Vagina (tissue), 2 donors: ENCODE measurements around the gene KCNK5.

Source experiments
- POLR2A ChIP-seq, 2 donors: fragments of 450-650 bp; IDR thresholded peaks; one replicate each; pipeline ENCODE4 v1.6.1; 2017; ENCODE audit warnings: antibody characterized with exemption in 2 of 2, mild to moderate bottlenecking in 2 of 2, moderate library complexity in 2 of 2
- POLR2AphosphoS5 ChIP-seq, 2 donors: sonication (generic); formaldehyde crosslinking; IDR thresholded peaks; one replicate each; pipeline ENCODE4 v1.9.0; 2017; ENCODE audit warnings: antibody characterized with exemption in 2 of 2, mild to moderate bottlenecking in 2 of 2, low read depth in 1 of 2; ENCODE audit not compliant: insufficient read depth in 1 of 2
- TF ChIP-seq, protein P1 (sequence below), 3 experiments: fragments of 450-650 bp in 2 of 3; fragments of 200-600 bp in 1 of 3; sonication (generic) in 1 of 3; IDR thresholded peaks; one replicate each; pipeline ENCODE4 v1.5.1; 2017 to 2019; ENCODE audit warnings: antibody characterized with exemption in 3 of 3, mild to moderate bottlenecking in 2 of 3, moderate library complexity in 2 of 3

DNA sequence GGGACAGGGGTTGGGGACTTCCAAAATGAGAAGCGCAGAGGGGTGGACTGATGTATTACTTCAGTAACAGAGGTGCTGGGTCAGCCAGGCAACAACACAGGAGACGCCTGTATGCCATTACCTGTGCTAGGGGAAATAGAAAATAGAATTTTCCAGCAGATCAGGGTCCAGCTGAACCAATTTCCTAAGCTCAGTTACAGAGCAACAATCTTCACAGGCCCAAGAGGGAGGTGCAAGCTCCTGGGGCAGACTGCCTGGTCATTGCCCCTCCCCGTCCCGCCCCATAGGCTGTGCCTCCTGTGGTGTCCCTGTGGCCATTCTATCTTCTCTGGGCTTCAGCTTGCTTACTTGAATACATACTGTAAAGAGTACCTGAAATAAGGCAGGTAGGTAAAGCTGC, 3.7 kb downstream of the KCNK5 start:
- TF ChIP-seq, protein P1, sequence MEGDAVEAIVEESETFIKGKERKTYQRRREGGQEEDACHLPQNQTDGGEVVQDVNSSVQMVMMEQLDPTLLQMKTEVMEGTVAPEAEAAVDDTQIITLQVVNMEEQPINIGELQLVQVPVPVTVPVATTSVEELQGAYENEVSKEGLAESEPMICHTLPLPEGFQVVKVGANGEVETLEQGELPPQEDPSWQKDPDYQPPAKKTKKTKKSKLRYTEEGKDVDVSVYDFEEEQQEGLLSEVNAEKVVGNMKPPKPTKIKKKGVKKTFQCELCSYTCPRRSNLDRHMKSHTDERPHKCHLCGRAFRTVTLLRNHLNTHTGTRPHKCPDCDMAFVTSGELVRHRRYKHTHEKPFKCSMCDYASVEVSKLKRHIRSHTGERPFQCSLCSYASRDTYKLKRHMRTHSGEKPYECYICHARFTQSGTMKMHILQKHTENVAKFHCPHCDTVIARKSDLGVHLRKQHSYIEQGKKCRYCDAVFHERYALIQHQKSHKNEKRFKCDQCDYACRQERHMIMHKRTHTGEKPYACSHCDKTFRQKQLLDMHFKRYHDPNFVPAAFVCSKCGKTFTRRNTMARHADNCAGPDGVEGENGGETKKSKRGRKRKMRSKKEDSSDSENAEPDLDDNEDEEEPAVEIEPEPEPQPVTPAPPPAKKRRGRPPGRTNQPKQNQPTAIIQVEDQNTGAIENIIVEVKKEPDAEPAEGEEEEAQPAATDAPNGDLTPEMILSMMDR (IDR thresholded peaks at IDR 0.05) = no peak
- no peak for TF ChIP-seq POLR2A (IDR thresholded peaks at IDR 0.05)
- TF ChIP-seq POLR2AphosphoS5 (IDR thresholded peaks at IDR 0.05; ENCODE audit: insufficient read depth in 1 of 2, low read depth in 1 of 2) = no peak
